GM12872 (cell line): ENCODE results near the gene P4HB.

ENCODE experiments used
- CTCF ChIP-seq: IDR thresholded peaks from 3 replicates; pipeline ENCODE4 v1.5.1; 2011; ENCODE audit warnings: low read depth, mild to moderate bottlenecking, low read length, moderate library complexity; ENCODE audit not compliant: insufficient read depth

The P4HB gene

DNA sequence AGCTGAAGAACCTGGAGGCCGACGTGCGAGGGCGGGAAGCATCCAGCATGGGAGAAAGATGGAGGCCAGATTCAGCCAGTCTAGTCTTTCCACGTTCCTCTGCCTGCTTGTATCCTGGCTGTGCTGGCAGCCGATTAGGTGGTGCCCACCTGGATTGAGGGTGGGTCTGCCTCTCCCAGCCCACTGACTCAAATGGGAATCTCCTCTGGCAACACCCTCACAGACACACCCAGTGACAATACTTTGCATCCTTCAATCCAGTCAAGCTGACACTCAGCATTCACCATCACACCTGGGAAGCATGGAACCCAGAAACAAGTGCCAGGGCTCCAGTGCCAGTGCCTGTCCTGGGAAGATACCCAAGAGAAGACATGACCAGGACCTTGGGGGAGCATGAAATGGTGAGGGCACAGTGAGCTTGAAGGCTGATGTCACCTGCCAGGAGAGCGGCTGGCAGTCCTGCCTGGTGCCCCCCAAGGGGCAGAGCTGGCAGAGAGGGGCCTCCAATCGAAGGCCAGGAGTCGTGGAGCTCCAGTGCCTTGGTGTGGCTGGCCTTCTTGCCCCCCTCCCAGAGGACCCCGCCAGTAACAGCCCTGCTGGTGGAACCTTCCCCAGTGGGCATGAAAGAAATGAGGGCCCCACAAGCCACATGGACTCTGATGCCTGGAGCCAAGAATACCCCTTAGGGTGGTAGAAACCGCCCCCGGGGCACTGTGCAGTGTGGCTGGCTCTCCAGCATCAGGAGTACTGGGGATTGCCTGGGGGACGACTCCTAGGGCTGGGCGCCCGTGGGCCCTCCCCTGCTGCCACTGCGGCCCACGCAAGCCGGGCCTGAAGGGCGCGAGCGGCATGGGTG is 41.1 kb upstream of the P4HB start:
- no peak for TF ChIP-seq CTCF

- no peak for TF ChIP-seq CTCF
Observed at GRCh38 chr17:81900181-81900820, 40.0 kb upstream of the P4HB start.

DNA sequence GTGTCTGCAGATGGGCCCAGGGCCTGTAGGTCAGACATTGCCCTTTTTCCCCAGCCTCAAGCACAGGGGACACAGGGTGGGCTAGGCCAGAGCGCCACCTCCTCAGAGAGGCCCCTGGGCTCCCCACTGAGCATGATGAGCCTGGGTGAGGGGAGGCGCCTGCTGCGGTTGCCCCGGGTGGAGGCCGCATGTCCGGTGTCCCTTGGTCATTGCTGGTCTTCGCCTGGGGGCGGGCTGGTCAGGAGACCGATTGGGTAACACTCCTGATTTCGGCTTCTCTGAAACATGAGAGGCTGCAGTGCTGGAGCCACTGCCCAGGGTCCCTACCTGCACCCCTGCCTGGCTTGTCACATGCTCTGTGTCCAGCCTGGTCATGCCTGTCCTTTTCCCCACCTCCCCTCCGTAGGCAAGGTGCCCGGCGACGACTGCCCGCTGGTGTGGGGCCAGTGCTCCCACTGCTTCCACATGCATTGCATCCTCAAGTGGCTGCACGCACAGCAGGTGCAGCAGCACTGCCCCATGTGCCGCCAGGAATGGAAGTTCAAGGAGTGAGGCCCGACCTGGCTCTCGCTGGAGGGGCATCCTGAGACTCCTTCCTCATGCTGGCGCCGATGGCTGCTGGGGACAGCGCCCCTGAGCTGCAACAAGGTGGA is 39.3 kb upstream of the P4HB start:
- no peak for TF ChIP-seq CTCF

DNA sequence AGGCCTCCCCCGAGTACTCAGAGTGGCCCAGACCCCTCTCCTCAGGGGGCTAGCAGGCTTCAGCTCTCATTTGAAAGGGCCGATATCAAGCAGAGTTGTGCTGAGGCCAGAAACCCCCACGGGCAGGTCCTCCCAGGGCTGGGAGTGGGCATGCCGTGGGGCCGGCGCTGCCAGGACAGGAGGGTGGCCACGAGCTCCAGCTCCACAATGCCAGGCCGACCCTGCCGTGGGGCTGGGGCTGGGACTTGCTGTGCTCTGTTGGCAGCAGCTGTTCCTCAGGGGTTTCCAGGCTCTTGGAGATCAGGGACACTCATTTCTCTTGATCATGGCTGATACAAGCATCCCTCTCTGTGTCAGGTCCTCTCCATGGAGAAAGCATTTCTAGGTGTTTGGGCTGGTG is 38.5 kb upstream of the P4HB start:
- TF ChIP-seq CTCF: no peak

- TF ChIP-seq CTCF: no peak
Observed at GRCh38 chr17:81898029-81898866, 37.9 kb upstream of the P4HB start.

DNA sequence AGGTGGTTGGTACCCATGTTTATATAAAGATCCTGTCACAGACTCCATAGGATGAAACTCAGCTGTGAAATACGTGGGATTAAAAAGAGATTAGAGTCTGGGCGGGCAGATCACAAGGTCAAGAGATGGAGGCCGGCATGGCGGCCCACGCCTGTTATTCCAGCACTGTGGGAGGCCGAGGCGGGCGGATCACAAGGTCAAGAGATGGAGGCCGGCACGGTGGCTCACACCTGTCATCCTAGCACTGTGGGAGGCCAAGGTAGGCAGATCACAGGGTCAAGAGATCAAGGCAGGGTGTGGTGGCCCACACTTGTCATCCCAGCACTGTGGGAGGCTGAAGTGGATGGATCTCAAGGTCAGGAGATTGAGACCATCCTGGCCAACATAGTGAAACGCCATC is 35.1 kb upstream of the P4HB start:
- no peak for TF ChIP-seq CTCF

- no peak for TF ChIP-seq CTCF
Observed at GRCh38 chr17:81891303-81891552, 30.9 kb upstream of the P4HB start.
